HCEC 1CT (cell line): Measurements from ENCODE around the gene ANTXRL.
"Not testable (repeated sequence)": the region's sequence is repeated elsewhere in the genome, so short reads cannot be mapped to it uniquely, and the experiment has no call there.

Experiments used
- DNase-seq: peaks from one replicate; pipeline ENCODE4 v3.0.0-alpha.2; 2017

ANTXRL gene

DNA sequence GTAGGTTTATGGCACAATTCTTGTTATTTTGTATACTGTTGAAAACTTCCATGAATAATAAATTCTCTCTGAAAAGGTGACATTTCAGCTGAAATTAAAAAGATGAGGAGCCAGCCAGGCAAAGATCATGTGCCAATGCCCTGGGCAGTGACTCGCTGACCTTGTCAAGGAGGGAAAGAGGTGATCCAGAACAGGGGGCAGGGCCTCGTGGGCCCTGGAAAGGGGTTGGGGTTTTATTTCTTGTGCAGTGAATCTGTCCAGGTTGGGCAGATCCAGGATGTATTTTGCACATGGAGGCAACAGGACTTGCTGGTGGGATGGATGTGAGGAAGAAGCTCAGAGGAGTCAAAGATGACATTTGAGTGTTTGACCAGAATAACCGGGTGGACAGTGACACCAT lies 31.6 kb upstream of the ANTXRL start:
- not testable (repeated sequence) for DNase-seq

DNA sequence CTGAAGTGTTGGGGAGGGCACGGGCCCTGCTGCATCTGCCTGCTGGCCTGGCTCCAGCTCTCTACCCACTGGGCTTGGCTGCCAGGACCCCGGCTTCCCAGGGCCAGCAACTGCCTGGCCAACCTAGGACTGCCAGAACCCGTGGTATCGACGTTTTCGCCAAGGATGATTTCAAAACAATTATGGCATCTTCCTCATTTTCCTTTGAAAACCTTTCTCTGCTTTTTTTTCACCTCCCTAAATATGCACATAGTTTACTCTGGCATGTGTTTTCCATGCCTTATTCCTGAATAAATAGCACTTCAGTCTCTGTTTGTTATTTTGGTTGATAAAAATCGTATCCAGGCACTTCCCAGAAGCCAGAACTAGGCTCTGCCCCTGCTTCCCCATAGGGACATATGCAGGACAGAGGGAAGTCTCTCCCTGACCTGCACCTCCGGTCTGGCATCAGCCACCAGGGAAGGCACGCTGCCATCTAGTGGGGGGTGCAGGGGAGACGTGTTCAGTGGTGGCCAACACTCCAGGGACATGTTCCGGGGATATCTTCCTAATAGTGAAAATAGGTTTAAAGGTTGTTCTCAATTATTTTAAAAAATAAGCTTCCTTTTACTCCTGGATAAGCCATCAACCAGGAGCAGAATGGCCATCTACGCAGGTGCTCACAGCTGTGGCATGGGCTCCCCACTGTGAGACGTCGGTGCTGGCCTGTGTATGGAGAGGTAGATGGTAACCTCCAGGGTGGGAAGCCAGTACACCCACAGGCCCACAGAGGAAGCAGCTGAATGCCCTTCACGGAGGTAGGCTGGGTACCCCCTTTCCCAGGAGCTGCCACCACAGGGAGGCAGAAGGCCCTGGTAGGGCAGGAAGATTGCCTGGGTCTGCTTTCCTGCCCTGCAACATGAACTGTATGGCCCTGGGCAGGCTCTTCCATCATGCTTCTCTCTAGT lies 30.7 kb upstream of the ANTXRL start:
- no peak for DNase-seq

DNA sequence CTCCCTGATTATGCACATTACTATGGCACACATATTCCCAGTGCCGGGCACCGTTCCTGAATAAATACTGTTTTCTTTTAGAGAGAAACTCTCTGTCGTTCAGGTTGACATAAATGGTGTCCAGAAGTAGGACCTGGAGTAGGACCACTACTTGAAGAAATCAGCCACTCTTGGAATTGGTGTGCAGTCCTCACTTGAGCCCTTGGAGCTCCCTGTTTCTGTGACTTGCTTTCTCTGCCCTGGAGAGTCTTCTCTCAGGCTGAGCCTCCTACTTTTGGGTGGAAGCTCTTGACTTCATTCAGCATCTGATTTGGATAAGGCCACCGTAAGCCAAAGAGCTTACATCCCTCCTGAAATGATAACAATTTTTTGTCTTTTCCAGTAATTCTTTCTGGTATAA lies 29.7 kb upstream of the ANTXRL start:
- no peak for DNase-seq

DNA sequence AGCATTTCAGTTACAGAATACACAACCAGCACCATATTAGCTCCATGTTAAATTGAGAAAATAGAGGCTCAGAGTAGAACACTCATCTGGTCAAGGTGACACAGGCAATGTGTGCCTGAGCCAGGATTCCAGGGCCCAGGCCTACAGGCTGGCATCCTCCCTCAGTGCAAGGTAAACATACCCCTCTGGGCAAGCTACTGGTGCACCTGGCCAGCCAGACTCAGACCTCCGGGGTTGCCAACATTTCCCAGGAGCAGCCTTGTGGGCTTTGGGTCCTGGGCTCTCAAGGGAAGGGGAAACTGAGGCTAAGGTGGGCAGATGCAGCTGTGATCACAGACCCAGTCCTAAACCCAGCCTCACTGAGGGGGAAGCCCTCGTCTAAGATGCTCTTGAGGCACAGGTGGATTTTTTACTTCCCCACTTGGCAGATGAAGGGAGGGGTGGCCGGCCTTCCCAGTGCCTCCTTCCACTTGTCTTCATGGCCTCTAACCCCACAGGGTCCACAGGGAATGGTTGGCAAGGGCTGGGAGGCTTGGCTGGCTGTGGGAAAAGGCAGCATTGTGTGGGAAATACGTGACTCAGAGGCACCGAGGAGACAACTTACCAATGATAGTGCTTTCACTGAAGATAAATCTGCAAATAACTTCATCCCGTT lies 23.8 kb upstream of the ANTXRL start:
- not testable (repeated sequence) for DNase-seq

DNA sequence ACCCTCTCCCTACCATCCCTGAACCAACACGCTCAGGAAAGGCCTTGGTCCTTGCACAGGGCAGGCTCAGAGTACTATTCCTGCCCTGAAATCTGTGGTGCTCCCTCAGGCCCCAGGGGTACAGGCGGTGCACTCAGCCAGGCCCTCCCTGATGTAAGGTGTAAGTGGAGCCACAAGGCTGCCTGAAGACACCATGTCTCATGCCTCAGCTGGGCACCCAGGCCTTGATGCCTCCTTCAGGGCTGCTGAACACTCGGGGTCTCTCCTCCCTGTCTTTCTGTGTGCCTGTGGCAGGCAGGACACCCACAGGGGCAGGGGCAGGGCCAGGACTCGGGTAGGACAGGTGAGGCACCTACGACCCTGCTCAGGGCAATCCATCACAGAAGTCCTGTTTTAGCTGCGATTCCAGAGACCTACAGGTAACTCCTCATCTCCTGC lies 22.9 kb upstream of the ANTXRL start:
- DNase-seq = no peak

DNA sequence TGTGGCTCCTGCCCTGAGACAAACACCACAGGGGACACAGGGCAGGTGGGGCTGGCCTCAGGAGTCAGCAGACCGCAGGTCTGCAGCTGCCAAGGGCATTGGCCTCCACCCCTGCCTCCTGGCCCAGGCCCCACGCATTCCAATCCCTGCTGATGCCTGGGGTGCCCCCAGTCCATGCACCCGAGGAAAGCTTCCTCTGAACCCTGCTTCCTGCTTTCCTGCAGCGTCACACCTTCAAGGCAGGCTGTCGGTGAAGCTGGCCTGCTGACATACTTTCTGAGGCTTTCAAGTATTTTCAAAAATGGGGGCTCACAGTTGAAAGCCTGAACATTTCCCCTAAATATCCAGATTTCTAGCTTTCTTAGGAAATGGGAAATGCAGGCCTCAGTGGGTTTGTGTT lies 22.5 kb upstream of the ANTXRL start:
- DNase-seq = no peak

DNA sequence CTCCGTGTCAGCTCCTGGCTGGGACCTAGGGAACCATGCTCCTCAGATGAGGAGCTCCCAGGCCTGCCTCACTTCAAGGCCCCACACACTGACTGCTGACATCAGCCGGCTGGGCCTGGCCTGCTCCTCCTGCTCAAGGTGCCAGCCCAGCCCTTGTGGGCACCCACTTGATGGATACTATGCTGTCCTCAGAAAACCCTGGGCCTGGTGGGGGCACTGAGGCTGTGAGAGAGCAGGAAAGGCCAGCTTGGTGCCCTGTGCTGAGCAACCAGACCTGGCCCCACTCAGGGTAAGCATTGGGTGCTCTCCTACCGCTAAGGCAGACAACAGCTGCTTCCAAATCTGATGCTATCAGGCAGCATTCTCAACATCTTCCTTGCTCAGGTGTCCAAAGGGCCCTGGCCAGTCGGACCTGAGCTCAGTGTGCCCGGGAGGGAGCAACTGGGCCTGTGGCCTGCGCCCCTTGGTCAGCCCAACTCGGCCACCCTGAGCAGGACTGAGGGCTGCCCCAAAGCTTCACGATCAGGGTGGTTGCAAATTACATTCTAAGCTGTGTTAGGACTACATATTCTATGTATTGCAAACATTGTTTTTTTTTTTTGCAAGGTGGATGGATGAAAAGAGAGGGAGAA lies 21.9 kb upstream of the ANTXRL start:
- DNase-seq = no peak

DNA sequence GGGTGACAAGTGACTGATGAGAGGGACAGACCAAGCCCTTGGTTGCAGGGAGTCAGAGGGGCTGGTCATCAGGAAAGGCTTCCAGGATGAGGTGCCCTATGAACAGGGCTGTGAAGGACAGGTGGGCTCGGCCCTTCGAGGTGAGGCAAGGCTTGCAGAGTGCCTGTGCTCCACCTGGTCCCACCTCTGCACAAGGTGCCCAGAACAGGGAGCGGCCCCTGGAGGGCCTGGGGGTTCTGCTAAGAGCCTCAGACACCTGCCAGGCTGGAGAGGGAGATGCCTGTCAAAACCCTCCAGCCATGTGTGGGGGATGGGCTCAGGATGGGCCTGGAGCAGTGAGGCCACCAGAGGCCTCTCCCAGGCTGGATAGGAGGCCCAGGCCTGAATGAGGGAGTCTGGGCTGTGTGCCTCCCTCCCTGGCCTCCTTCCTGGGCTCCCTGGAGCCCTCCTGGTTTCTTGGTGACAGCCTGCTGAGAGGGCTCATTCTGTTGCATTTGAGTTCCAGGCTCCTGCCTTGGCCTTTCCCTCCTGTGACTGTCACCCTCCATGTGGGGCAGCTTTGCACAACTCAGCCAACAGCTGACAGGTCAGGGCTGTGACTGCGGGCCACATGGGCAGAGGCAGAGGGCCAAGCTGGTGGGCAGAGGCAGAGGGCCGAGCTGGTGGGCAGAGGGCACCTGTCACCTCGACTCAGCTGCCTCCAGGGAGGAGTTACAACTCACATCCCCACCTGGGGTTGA lies 21.1 kb upstream of the ANTXRL start:
- DNase-seq = not testable (repeated sequence)

DNA sequence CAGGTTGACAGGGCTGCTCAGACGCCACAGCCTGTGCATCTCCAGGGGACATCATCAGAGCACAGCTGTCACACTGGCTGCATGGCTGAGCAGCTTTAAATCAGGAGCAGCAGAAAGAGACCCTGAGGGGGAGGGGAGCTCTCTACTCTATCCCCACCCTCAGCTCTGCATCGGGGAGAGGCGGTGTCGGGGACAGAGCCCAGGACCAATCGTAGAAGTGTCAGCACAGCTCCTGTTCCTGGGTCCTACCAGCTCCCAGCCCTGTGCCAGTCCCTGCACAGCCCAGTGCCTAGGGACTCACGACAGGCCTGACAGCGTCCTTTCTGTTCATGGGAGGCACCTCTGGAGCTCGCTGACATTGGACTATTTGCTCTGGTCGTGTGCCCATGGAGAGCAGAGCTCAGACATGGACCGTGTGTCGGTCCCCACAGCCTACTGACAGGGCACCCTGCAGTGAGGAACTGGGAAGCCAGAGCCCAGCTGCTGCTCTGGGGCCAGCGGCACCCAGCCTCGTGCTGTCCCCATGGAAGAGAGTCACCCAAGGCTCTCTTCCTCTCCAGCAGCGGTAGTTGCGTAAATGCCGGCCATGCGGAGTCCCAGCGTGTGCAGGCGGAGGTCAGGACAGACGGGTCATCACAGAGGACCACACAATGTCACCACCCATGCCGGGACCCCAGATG lies 20.4 kb upstream of the ANTXRL start:
- no peak for DNase-seq

DNA sequence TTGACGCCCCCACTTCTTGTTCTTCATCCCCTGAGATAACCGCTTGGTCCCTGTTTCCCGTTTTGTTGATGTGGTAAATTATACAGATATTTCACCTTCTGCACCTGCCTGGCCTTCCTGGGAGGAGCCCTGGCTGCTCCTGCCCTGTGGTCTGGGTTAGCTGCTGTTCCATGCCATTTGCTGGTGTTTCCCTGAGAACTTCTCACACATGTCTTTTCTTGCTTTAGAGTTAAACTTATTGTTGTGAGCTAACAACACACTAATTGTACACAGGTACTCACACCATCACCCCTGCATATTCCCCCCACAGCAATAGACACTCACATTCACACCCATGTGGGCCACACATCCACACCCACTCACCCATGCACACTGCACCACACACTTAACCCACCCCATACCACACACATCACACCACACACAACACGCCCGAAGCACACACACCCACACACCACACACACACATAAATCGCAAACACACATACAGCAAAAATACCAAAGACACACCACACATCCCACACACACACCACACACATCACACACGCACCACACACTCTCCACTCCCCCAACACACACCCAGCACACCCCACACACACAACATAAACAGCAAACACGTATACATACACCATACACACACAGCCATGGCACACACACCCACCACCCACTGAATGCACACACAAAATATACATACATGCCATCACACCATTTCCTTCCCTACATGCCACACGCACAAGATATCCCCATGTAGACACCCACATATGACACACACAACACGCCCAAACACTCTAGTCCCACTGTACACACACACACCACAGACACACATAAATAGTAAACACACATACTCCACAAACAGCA lies 19.4 kb upstream of the ANTXRL start:
- no peak for DNase-seq

DNA sequence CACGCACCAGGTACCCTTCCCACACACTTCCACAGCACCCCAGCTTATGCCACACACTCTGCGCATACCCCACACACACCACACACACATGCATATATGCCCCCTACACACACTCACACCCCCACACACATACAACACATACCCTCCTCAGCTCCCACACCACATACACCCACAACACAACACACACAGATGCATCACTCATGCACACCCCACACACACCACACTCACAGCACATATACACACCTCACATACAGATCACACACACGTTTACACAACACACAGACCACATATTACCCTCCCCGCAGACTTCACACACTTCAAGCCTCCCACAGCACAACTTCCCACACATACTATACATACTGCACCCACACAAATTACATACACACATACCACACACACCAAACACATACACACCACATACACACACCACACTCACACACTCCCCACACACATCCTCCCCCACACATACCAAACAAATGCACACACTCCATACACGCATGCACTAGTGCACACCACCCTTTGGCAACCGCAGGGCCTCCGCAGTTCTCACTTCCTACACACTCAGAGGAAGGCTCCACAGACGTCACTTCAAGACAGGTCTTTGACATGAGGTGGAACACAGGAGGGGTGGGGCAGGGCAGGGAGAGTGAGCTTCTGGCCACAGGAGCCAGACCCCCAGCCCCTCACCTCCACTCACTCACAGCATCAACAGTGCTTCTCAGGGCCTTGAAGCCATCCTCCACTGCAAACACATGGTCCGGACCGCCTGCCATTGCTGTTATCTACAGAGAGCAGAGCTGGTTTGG lies 18.5 kb upstream of the ANTXRL start:
- no peak for DNase-seq

DNA sequence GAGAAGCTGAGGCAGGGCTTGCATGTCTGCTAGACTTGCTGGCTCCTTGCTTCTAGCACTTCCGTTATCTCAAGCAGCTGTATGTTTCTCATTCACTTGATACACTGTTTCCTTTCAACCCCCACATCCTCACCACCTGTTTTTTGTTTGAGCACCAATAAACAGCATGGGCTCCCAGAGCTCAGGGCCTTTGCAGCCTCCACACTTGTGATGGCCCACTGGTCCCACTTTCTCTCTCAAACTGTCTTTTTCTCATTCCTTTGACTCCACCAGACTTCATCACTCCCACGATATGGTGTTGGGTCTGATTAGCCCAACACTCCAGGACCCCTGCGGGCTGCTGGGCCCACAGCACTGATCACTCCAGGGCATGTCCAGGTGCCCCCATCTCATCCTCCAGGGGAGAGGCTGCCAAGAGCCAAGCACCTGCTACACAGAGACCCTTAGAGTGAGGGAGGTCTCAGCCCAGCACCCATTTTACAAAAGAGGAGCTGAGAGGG lies 17.2 kb upstream of the ANTXRL start:
- not testable (repeated sequence) for DNase-seq

DNA sequence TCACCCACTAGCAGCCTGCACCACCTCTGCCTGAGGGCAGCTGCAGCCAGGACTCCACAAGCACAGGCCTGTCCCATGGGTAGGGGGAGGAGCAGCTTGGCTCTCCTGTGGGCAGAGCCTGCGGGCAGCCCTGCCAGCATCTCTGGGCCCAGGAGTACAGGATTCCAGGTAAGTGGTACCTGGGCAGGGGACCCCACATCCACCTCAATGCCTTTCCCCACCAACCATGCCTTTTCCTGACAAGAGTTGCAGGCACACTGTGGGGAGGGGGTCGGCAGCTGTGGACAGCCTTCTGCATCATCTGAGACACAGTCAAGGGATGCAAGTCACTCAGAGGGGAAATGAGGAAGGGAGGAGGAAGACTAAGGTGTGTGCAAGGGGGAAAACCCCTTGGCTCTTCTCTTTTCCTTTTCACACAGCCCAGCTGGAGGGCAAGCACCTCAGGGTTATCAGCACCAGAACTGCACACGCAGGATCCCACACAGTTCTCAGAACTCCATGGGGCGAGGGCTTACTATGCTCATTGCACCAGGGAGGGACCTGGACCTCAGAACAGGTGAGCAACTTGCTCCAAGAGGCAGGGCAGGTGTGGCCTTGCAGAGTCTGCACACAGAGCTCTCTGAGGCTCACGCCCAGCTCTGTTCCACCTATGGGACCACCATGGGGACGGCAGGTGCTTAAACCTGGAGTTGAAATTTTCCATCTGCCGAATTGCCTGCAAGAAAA lies 16.5 kb upstream of the ANTXRL start:
- DNase-seq = no peak

DNA sequence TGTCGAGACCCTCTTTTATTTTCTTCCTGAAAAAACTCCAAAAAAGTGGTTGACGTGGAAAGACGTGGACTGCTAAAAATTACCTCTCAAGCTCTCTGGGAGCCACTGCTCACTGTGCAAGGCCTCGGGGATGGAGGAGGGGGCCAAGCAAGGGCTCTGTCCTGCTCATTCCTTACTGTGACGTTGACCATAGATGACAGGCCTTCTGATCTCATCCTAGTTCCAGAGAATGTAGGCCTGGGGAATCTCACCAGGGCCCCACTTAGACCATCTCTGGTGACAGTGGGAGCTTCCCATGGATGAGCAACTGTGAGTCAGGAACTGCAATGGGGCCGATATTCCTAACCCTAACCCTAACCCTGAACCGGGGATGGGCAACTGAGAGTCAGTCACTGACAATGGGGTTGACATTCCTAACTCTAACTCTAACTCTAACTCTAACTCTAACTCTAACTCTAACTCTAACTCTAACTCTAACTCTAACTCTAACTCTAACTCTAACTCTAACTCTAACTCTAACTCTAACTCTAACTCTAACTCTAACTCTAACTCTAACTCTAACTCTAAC lies 15.8 kb upstream of the ANTXRL start:
- DNase-seq = not testable (repeated sequence)

DNA sequence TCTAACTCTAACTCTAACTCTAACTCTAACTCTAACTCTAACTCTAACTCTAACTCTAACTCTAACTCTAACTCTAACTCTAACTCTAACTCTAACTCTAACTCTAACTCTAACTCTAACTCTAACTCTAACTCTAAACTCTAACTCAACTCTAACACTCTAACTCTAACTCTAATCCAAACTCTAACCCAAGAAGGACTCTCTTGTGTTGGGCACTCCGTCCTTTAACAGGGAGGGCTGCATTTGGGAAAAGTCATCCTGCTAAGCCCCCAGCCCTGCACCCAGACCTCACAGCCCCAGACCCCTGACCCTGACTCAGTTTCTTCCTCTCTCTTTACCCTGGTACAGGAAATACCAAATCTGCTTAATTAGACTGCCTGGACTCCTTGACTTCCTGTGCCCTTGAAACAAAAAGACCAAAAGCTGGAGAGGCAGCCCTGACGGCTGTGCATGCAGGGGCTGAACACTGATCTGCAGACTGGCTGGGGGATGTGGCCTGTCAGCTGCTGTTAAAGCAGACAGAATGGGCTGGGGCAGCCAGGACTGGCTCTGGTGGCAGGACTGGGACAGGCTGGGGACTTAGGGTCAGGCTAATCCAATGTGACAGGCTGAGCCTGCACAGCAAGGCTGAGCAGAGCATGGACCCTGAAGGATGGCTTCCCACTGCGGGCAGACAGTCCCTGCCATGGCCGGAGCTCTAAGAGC lies 14.8 kb upstream of the ANTXRL start:
- not testable (repeated sequence) for DNase-seq

DNA sequence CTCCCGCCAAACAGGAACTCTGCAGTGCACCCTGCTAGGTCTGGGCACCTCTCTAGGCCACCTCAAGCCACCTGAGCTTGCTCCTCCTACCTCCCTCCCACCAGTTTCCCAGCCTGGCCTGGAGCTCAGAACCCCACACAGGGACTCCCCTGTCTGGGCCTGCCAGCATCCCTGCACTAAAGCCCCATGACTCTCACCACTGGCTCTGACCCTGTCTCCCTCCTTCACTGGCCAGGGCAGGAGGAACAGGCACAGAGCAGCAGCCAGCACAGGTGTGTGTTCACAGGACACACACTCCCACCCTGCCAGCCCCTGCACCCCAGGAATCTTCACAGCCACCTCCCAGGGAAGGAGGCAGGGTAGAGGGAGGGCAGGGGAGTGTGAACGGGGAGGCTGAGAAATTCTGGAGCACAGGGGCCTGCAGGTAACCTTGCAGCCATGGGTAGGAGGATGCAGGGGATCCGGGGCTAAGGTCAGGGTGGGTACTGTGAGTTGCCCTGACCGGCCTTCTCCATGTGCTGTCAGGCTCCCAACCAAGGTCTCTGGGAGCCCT lies 13.9 kb upstream of the ANTXRL start:
- DNase-seq = no peak

DNA sequence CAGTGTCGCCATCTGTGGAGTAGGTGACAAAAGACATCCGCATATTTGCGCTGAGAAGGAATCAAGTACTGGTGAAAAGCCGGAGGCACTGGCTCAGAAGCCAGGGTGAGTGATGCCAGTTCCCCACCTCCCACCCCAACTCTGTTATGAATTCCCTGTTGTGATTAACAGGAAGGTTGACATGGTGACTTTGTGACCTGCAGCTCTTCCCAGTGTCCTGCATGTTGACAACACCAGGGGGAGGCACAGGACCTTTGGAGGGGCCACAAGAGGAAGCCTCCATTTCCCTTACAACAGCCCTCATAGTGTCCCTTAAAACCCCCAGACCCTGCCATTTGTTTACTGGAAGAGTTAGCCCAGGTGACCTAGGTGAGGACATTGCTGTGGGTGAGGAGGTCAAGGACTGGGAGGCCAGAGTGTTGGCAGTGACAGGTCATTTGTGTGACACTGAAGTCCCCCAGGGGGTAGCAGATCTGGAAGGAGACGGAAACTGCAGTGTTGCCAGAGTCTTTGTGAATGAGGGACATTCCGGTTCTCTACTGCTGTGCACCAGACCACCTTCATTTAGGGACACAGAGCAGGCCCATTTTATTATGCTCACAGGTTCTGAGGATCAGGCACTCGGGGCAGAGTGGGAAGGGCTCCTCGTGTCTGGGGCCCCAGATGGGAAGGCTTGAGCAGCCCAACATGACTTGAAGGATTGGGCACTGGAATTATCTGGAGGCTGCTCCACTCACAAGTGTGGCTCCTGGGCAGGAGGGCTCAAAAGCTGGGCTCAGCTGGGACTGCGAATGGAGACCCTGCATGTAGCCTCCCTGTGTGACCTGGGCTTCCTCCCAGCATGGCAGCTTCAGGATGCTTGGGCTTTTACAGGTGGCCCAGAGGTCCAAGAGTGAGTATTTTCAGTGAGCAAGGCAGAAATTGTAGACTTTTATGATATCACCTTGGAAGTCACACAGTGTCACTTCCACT lies 13.0 kb upstream of the ANTXRL start:
- no peak for DNase-seq
